Trophoblast cell (in vitro differentiated cells and primary cell): ENCODE results near the gene PPCDC.

Experiments used
- DNase-seq, 2 donors: peaks; one replicate each; pipeline ENCODE4 v3.0.0-alpha.2; 2016
- H2AFZ ChIP-seq: 2 replicates; pipeline ENCODE4 v1.6.1; 2013; ENCODE audit warnings: low read length, moderate library complexity, mild to moderate bottlenecking; ENCODE audit not compliant: insufficient read depth, poor library complexity
- H2AK5ac ChIP-seq: 2 replicates; pipeline ENCODE4 v1.6.1; 2013; ENCODE audit warnings: mild to moderate bottlenecking, low read length
- H2BK120ac ChIP-seq: 2 replicates; pipeline ENCODE4 v1.6.1; 2013; ENCODE audit warnings: low read length, mild to moderate bottlenecking, moderate library complexity; ENCODE audit not compliant: insufficient read depth, poor library complexity
- H2BK12ac ChIP-seq: 2 replicates; pipeline ENCODE4 v1.6.1; 2013; ENCODE audit warnings: mild to moderate bottlenecking, low read length, moderate library complexity
- H2BK5ac ChIP-seq: 2 replicates; pipeline ENCODE4 v1.6.1; 2013; ENCODE audit warnings: low read length, low read depth, moderate library complexity, mild to moderate bottlenecking; ENCODE audit not compliant: poor library complexity
- H3K14ac ChIP-seq: 2 replicates; pipeline ENCODE4 v1.6.1; 2013; ENCODE audit warnings: mild to moderate bottlenecking, low read length
- H3K18ac ChIP-seq: 2 replicates; pipeline ENCODE4 v1.6.1; 2013; ENCODE audit warnings: mild to moderate bottlenecking, low read length
- H3K23ac ChIP-seq: 2 replicates; pipeline ENCODE4 v1.6.1; 2013; ENCODE audit warnings: low read length
- H3K27ac ChIP-seq: 2 replicates; pipeline ENCODE4 v1.5.1; 2013; ENCODE audit warnings: low read depth, mild to moderate bottlenecking, inconsistent platforms, low read length, moderate library complexity
- H3K27me3 ChIP-seq: 2 replicates; pipeline ENCODE4 v1.6.1; 2013; ENCODE audit warnings: inconsistent platforms, mild to moderate bottlenecking, low read length, moderate library complexity; ENCODE audit not compliant: insufficient read depth
- H3K36me3 ChIP-seq, 2 experiments: 1 replicate in 1 of 2; 2 replicates in 1 of 2; pipeline ENCODE4 v1.6.1; 2013; ENCODE audit warnings: low read length in 2 of 2, mild to moderate bottlenecking in 2 of 2, moderate library complexity in 1 of 2; ENCODE audit not compliant: insufficient read depth in 2 of 2, control insufficient read depth in 1 of 2
- H3K4ac ChIP-seq: 2 replicates; pipeline ENCODE4 v1.6.1; 2013; ENCODE audit warnings: low read depth, mild to moderate bottlenecking, low read length, moderate library complexity
- H3K4me1 ChIP-seq, 2 experiments: 1 replicate in 1 of 2; 2 replicates in 1 of 2; pipeline ENCODE4 v1.6.1; 2013; ENCODE audit warnings: low read length in 2 of 2, mild to moderate bottlenecking in 2 of 2, moderate library complexity in 1 of 2; ENCODE audit not compliant: insufficient read depth in 2 of 2, control insufficient read depth in 1 of 2
- H3K4me2 ChIP-seq: 2 replicates; pipeline ENCODE4 v1.6.1; 2013; ENCODE audit warnings: inconsistent platforms, mild to moderate bottlenecking, low read length, moderate library complexity
- H3K4me3 ChIP-seq: 2 replicates; pipeline ENCODE4 v1.5.1; 2013; ENCODE audit warnings: mild to moderate bottlenecking, low read depth, low read length, inconsistent platforms
- H3K79me1 ChIP-seq: one replicate; pipeline ENCODE4 v1.6.1; 2013; ENCODE audit warnings: low read length
- H3K79me2 ChIP-seq: 2 replicates; pipeline ENCODE4 v1.6.1; 2013; ENCODE audit warnings: low read length, mild to moderate bottlenecking; ENCODE audit not compliant: control insufficient read depth, insufficient read depth, poor library complexity
- H3K9ac ChIP-seq: 2 replicates; pipeline ENCODE4 v1.6.1; 2013; ENCODE audit warnings: mild to moderate bottlenecking, low read length
- H3K9me3 ChIP-seq: 2 replicates; pipeline ENCODE4 v1.6.1; 2013; ENCODE audit warnings: low read depth, mild to moderate bottlenecking, control low read depth, inconsistent platforms, low read length; ENCODE audit not compliant: insufficient read depth
- H4K12ac ChIP-seq: 2 replicates; pipeline ENCODE4 v1.6.1; 2013; ENCODE audit warnings: low read depth, mild to moderate bottlenecking, low read length, moderate library complexity
- H4K8ac ChIP-seq: 2 replicates; pipeline ENCODE4 v1.6.1; 2013; ENCODE audit warnings: low read depth, mild to moderate bottlenecking, low read length, moderate library complexity
- H4K91ac ChIP-seq: one replicate; pipeline ENCODE4 v1.6.1; 2013; ENCODE audit warnings: low read depth, mild to moderate bottlenecking, low read length, moderate library complexity
- WGBS: extraction: QIAGEN DNeasy Blood & Tissue Kit; methylation state at CpG from one replicate; pipeline ENCODE4 v1.1.7; 2013; ENCODE audit warnings: missing lambda C conversion rate; ENCODE audit not compliant: insufficient read length, insufficient coverage; ENCODE audit errors: extremely low coverage; 5-methylcytosine and 5-hydroxymethylcytosine counted together

PPCDC gene

GRCh38 chr15:75042730-75043508 lies 19.5 kb downstream of the PPCDC start:
- Histone ChIP-seq H3K18ac (peak overlapping the region; percentile 2), H3K36me3 (peaks cover 0 to 9% of the 10 kb centered on the region in 2 experiments), H2BK120ac (no peak overlapping the region), H2BK12ac (no peak overlapping the region), H3K4me1 (peaks cover 30 to 32% of the 10 kb centered on the region in 2 experiments), H3K79me2 (no peaks in the 10 kb centered on the region), H3K4me2 (no peak overlapping the region), H3K9me3 (peaks cover 2% of the 10 kb centered on the region), H3K4me3 (no peak overlapping the region), H3K27me3 (no peaks in the 10 kb centered on the region), H3K79me1 (peaks cover 3% of the 10 kb centered on the region), H2AK5ac (no peak overlapping the region), H4K12ac (no peak overlapping the region), H4K8ac (no peak overlapping the region), H2BK5ac (no peak overlapping the region), H3K4ac (no peak overlapping the region), H3K14ac (no peak overlapping the region), H3K27ac (peak overlapping the region; percentile 20), H3K9ac (no peak overlapping the region), H3K23ac (no peak overlapping the region), H2AFZ (no peak overlapping the region), H4K91ac (no peak overlapping the region)
- peak; percentile 89 to 91 for DNase-seq
- WGBS: no CpG with 5 or more reads among the region's 12 CpGs

DNA sequence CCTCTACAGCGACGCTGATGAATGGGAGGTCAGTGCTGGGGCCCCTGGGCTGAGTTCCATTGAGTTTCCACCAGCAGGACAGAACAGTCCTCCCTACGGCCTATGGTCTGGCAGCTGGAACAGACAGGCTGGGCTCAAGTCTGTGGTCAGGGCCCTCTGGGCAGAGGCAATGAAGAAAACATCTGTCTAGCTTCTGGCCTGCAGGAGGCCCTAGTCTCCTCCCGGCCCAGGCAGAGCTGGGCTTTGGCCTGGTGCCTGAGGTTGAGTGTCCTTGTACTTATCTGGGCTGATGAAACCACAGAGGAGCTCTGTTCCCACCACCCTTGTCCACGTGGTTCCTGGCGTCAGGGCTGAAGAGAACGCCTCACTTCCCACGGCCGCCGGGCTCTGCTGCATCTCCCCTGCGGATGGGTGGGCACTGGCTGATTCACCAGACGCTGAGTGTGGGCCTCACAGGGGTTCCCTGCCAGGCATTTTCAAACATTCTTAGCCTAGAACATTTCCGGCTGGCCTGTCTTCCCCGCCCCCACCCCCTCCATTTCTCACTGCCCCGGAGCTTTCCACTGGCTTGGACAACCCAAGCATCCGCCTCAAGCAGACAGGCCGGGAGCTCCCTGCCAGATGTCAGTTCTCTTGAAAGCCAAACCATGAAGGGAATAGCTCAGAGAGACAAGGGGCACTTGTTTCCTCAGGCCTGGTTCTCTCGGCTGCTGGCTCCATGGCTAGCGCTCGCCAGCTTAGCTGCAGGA lies 20.3 kb downstream of the PPCDC start:
- peak; percentile 56 to 70 for DNase-seq
- no peak overlapping the region for H2BK120ac ChIP-seq
- no peak overlapping the region for H3K4ac ChIP-seq
- H4K91ac ChIP-seq: no peak overlapping the region
- H3K4me1 ChIP-seq: peaks cover 30 to 32% of the 10 kb centered on the region in 2 experiments
- no peak overlapping the region for H2AFZ ChIP-seq
- H3K4me2 ChIP-seq: no peak overlapping the region
- H2BK5ac ChIP-seq: no peak overlapping the region
- H3K9ac ChIP-seq: no peak overlapping the region
- H2BK12ac ChIP-seq: no peak overlapping the region
- no peak overlapping the region for H4K12ac ChIP-seq
- no peak overlapping the region for H3K23ac ChIP-seq
- H2AK5ac ChIP-seq: no peak overlapping the region
- H3K79me2 ChIP-seq: no peaks in the 10 kb centered on the region
- no peak overlapping the region for H3K18ac ChIP-seq
- H3K36me3 ChIP-seq: peaks cover 0 to 9% of the 10 kb centered on the region in 2 experiments
- H3K27ac ChIP-seq: peak overlapping the region; percentile 20
- no peak overlapping the region for H3K14ac ChIP-seq
- no CpG with 5 or more reads among the region's 20 CpGs for WGBS
- H4K8ac ChIP-seq: no peak overlapping the region
- peaks cover 2% of the 10 kb centered on the region for H3K9me3 ChIP-seq
- peaks cover 3% of the 10 kb centered on the region for H3K79me1 ChIP-seq
- no peaks in the 10 kb centered on the region for H3K27me3 ChIP-seq
- no peak overlapping the region for H3K4me3 ChIP-seq

GRCh38 chr15:75044258-75044878 lies 21.0 kb downstream of the PPCDC start:
- H3K4me2 ChIP-seq: no peak overlapping the region
- no peak overlapping the region for H3K9ac ChIP-seq
- H4K91ac ChIP-seq: no peak overlapping the region
- no peaks in the 10 kb centered on the region for H3K27me3 ChIP-seq
- H3K36me3 ChIP-seq: peaks cover 0 to 13% of the 10 kb centered on the region in 2 experiments
- no peak overlapping the region for H4K12ac ChIP-seq
- no peak overlapping the region for H3K23ac ChIP-seq
- H3K18ac ChIP-seq: no peak overlapping the region
- no peaks in the 10 kb centered on the region for H3K79me2 ChIP-seq
- no peak overlapping the region for H2AFZ ChIP-seq
- H4K8ac ChIP-seq: no peak overlapping the region
- no peak overlapping the region for H3K14ac ChIP-seq
- no peak overlapping the region for H2BK120ac ChIP-seq
- H3K27ac ChIP-seq: no peak overlapping the region
- H3K4ac ChIP-seq: no peak overlapping the region
- peaks cover 3% of the 10 kb centered on the region for H3K79me1 ChIP-seq
- DNase-seq: no peak
- H3K4me3 ChIP-seq: no peak overlapping the region
- no peak overlapping the region for H2BK5ac ChIP-seq
- H3K4me1 ChIP-seq: peaks cover 27 to 29% of the 10 kb centered on the region in 2 experiments
- H2AK5ac ChIP-seq: no peak overlapping the region
- H2BK12ac ChIP-seq: no peak overlapping the region
- WGBS: no CpG with 5 or more reads among the region's 14 CpGs
- H3K9me3 ChIP-seq: peaks cover 2% of the 10 kb centered on the region

- Histone ChIP-seq H3K23ac (no peak overlapping the region), H3K4ac (no peak overlapping the region), H4K8ac (no peak overlapping the region), H3K4me2 (no peak overlapping the region), H3K27me3 (no peaks in the 10 kb centered on the region), H2AK5ac (no peak overlapping the region), H2AFZ (no peak overlapping the region), H3K4me3 (no peak overlapping the region), H4K12ac (no peak overlapping the region), H2BK120ac (no peak overlapping the region), H3K9me3 (peaks cover 2% of the 10 kb centered on the region), H3K9ac (no peak overlapping the region), H3K79me1 (peaks cover 3% of the 10 kb centered on the region), H2BK12ac (no peak overlapping the region), H3K36me3 (peaks cover 0 to 13% of the 10 kb centered on the region in 2 experiments), H3K79me2 (no peaks in the 10 kb centered on the region), H4K91ac (no peak overlapping the region), H3K14ac (no peak overlapping the region), H2BK5ac (no peak overlapping the region), H3K27ac (no peak overlapping the region), H3K4me1 (peaks cover 26 to 29% of the 10 kb centered on the region in 2 experiments), H3K18ac (no peak overlapping the region)
- WGBS: no CpG with 5 or more reads among the region's 6 CpGs
- DNase-seq: no peak
Measured at GRCh38 chr15:75045332-75046015, 22.1 kb downstream of the PPCDC start.
